Muscle of back (tissue), 11 donors: Measurements from ENCODE around the gene RAB27B. TPM values are rescaled to one million over a fixed set of nuclear protein-coding genes. Genes with fewer than 3 reads are reported as not detected.
A peak's percentile ranks its signal among the peaks of the same experiment; 100 is the strongest.

ENCODE experiments used
- DNase-seq, 3 donors: peaks; one replicate each; pipeline versions ENCODE4 v3.0.0 to v3.0.0-alpha.2; 2013
- polyA plus RNA-seq, 10 donors: library from polyadenylated mRNA; unstranded; fragments of 120-200 nt; gene quantifications; one replicate each; pipeline ENCODE4 v1.2.1, GENCODE V29; 2013; ENCODE audit not compliant: insufficient read length in 10 of 10

RAB27B gene
- polyA plus RNA-seq, 10 donors: 0.35 to 1.9 (median 0.91) TPM

DNA sequence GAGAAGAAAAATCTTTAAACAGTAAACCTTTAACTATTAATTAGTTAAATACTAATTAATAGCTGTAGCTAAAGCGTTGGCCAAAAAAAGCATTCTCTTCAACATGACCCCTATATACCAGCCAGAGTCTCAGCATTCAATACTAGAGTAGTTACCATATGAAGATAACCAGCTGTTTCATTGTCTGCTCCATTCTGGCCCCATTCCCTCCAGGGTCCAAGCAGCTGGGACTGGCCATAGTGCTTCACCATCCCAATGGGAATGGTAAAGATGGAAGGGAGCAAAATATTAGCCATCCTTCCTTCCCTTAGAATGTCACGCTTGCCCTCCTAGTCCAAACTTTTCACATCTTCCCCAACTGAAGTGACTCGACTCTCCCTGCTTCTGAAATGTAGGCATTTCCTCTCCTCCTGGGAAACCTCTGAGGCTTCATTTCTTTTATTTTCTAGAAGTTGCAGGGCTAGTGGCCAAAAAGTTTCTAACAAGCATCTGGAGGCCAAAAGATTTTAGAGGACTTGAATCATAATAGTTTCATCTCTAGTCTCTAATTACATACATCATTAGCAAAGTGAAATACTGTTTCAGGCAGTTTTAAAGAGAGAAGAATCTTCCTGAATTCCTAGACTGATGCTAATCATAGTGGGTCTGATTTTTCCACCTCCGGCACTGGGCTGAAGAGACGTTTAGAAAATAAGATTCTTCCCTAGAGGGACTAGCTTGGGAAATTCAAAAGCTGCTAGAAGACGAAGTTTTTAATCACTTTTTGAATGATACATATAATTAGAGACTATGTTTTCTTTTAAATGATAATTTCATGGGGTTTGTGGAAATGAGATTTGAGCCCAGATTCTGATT is 78.3 kb downstream of the RAB27B start:
- DNase-seq: peak in 1 of 3 donors; percentile 16

DNA sequence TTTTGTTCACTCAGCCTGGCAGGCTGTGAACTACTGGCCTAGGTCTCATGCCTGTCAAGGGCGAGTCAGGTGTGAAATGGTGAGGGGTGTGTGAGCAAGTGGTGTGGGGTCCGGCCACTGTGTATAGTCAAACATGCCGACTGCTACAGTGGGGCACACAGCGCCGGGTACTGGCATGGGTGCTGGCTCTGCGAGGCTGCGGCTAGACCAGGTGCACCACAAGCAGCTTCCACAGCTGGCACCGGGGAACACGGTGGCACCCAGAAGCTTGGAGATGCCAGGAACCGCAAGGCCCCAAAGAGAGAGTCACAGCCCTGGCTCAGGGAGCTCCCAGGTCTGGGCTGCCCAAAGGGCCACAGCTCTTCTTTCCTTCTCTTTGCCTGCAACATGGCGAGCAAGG is 81.3 kb downstream of the RAB27B start:
- DNase-seq: no peak

DNA sequence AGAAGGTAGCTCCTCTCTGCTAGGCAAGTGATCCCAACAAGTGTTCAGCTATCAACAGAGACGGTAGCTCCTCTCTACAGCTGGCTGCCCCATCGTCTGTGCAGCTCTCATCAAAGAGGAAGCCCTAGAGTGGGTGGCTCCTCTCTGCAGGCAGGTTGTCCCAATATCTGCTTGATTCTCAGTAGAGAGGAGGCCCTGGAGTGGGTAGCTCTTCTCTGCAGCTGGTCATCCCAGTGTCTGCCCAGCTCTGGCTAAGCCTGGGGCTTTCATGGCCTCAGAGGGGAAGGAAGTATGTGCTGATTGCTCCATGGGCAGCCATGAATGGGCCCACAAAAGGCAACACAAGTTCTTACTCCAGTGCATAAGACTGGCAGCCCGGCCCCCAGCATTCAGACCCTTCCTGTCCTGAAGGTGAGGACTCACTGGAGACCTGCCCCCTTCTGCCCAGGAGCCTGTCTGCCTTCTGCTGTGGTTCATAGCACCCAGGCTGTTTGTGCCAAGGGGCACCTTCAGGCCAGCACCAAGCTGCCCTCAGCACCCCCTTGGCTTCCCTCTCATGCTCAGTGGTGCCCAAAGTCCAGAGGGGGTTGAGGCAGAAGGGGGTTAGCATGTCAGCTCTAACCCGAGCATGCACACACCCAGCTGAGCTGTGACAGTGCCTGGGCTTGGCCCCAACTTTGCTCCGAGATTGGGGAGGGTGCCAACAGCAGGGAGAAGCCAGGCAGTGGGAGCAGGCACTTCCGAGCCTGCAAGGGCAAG is 82.1 kb downstream of the RAB27B start:
- DNase-seq: no peak

DNA sequence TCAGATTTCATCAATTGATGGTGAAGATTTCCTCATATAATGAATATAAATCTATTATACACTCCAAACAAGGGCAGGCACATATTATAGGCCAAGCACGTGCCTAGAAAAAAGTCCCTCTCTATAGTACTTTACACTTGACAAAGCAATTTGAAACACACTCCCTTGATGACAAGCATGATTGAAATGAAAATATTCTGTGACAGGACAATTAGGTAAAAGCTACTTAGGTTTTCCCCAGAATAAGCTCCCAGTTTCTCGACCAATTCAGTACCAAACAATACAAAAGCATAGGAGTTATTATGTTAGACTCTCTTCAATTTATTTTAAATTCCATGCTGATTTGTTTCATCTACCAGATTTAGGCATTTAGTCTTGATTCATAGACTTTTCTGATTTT is 83.3 kb downstream of the RAB27B start:
- no peak for DNase-seq

DNA sequence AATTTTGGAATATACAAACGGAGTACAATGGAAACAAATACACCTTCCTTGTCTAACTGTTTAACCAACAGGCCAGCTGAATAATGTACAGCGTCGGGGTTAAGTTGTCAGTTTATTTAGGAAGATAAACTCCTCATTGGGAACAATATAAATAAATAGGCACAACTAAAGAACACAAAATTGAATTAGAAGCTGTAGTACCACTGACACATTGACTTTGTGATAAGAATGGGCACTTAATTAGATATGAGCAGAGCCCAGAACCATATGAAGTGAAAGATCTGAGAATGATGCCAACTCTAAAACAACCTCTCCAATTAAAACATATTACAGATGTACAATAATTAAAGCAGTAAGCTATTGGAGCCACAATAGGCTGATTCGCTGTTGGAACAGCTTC is 86.5 kb downstream of the RAB27B start:
- DNase-seq: no peak

DNA sequence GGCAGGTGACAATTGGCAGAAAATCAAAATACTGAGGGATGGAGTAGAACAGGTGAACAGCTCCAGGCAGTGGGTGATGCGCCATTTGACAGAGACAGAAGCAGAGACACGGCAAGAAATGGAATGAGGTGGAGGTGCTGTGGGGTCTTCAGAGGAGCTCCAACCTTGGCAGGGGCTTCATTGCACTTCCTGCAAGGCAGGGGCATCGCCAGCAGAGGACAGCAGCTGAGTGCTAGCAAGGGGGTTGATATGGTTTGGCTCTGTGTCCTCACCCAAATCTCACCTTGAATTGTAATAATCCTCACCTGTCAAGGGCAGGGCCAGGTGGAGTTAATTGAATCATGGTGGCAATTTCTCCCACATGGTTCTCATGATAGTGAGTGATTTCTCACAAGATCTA is 88.2 kb downstream of the RAB27B start:
- no peak for DNase-seq

DNA sequence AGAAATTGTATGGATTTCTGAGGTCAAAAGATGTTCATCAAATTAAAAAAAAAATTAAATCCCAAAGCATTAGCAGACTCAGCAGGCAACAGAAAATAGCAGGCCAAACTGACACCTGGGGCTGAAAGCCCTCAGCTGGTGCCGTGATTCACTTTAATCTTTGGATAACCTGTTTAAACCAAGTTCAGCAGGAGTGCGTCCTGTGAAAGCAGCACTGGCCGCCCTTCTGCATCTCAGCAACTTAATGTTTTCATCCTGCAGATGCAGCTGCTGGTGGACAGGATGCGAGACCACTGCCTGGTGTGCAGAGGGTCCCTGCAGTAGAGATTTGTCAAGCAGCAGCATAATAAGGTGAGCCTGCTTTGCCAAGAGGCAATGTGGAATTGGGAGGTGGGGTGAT is 89.8 kb downstream of the RAB27B start:
- DNase-seq: peak in 1 of 3 donors; percentile 21

DNA sequence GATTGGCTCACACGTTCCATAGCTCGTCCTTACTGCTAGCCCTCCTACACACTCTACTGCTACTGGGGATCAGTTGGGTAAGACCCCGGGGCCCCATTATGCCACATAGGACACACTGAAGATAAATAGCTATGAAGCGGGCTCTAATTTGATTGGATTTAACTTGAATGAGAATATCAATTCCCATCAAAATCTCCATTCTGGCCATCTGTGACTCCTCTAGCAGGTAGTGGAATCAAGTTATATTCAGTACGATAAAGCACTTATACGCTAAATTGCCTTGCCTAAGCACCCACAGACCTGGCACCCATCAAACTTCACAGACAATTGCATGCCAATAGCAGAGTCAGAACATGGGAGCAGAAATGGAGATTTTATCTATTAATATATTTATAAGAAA is 91.1 kb downstream of the RAB27B start:
- no peak for DNase-seq

DNA sequence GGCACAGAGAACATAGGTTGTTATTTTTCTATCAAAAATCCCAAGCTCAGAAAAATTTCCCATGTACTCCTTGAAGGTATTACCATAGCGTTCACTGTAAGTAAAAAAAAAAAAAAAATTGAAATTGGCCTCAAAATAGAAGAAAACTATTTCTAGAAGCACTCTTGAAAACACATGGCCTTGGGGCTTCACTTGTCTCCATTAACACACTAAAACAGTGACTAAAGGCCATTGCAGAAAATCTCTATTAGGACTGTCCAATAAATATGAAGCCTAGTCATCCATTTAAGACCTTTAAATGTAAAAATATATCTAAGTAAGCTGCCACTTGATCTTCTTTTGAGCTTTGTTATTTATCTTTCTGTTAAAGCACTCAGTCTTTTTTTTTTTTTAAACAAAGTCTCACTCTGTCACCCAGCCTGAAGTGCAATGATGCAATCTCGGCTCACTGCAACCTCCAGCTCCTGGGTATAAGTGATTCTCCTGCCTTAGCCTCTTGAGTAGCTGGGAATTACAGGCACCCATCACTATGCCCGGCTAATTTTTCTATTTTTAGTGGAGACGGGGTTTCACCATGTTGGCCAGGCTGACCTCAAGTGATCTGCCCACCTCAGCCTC is 95.2 kb downstream of the RAB27B start:
- DNase-seq: no peak

DNA sequence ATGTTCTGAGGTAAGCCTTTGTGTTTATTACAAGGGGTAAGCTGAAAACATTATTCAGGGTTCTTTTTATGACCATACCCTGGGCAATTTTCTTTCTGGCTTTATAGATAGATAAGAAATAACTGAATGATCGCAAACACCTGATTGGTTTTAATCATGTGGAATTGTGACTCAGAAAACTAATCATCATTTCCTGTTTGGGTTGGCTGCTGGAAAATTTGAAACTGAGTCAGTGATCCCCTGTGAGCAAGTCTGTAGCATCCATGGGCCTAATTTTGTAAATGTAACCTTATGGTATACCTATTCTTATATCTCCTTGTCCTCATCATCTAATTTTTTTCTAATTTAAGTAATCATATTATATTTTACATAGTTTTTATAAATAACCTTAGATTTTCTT is 96.7 kb downstream of the RAB27B start:
- no peak for DNase-seq

DNA sequence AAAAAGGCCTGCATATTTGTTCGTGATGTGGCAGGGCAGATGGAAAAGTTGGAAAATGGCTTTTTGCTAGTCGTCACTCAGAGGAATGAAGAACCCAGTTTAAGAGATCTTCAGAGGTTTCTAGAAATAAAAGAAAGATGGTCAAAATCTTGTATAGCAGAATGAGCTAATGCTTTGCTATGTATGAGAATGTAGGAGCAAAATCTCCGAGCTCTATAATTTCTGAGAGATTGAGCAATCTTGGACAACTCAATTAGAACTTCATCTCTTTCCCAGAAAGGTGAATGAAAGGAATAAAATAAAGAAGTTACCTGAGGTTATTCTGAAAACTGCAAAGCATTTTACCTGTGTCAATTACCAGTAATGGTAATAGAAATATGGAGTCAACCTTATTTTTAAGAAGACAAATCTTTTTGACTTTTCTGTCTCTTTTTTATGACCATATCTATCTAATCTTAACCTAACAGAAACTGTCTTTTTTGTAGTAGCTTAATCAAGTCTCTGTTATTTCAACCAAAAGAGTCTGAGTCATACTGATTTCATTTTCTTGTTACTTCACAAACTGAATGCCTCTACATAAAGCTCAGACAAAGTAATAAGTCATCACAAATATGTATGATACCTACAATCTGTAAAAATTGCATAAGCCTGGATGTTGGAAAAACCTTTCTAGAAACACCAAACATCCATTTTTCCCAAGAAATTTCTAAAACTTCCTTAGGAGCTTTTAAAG is 98.5 kb downstream of the RAB27B start:
- DNase-seq: no peak

DNA sequence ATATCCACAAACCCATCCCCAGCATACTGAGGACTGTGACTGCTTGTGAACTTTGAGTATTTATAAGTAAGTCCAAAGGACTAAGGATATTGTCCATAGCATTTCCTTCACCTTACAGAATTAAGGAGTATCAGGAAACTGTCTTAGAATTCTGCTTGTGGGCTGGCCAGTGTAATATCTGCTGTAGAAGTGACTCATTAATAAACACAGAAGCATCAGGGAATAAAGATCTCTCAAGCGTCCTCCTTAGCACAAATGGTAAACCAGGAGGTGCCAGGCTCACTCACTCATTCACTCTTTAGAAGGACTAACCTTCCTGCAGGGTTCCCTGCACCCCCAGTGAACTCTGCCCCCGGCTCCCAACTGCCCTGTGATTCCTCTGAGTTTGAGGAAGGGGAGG is 100.0 kb downstream of the RAB27B start:
- DNase-seq: no peak

DNA sequence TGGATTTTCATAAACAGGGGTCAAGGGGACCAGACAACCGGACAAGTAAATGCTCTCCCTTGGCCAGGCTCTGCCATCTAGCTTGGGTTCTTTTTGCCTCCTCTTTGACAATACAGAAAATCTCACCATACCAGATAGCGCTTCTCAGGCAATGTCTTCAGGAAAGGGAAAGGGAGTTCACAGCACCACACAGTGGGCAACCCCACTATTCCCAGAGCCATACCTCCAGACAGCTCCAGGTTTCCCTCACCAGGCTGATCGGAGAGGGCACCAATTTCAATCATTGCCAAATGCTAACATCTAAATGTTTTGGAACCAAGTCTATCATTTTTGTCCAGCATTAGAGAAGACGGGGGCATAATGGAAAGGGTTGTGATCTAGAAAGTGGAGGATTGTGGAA is 102.9 kb downstream of the RAB27B start:
- no peak for DNase-seq

DNA sequence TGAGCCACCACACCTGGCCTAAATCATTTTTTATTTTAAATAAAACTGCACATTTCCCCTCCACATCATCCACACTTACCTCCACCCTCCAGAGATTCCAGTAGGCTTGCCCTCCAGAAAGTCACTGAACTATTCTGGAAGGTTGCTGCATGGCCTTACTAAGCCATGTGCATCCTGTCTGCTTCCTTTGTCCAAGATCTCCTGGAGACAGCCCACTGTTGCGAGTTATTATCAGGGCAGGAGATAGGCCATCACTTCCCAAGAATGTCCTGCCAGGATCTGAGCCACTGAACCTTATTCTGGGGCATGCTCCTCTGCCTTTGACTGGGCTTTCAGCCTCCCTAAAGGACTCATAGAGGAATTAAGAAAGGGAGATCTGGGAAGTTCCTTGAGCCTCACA is 104.2 kb downstream of the RAB27B start:
- DNase-seq: no peak

DNA sequence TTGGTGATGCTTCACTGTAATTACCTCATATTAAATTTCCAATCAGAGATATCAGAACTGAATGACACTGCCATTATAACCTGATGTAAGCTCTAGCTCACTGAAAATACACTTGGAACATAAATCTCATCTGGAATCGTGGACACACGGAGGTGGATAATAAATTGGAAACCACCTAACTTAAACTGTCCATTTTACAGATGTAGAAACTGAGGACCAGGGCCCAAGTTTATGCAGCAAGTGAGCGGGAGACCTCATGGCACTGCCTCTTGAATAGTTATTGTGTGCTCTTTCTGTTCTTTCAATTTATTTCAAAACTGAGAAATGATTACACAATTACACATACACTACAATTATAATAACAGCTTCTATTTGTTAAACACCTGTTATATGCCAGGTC is 110.2 kb downstream of the RAB27B start:
- DNase-seq: no peak

DNA sequence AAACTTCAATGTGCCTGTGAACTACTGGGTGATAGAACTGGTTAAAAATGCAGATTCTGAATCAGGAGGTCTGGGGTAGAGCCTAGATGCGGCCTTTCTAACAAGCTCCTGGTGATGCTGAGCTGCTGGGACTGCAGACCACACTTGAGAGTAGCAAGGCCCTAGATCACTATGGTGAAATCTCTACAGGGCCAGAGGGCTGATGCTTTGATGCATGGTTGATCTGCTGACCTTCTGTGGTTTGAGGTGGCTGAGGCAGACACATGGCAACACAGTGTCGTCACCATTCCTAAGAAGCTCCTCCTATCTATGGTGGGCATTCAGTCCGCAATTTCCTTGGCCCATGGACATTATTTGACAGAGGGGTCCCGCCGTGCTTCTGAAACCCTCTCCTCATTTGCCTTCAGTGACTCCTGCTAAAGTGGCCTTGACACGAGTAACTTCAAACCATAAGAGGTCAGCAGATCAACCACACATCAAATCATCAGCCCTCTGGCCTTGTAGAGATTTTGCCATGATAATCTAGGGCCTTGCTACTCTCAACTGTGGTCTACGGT is 111.2 kb downstream of the RAB27B start:
- DNase-seq: no peak

DNA sequence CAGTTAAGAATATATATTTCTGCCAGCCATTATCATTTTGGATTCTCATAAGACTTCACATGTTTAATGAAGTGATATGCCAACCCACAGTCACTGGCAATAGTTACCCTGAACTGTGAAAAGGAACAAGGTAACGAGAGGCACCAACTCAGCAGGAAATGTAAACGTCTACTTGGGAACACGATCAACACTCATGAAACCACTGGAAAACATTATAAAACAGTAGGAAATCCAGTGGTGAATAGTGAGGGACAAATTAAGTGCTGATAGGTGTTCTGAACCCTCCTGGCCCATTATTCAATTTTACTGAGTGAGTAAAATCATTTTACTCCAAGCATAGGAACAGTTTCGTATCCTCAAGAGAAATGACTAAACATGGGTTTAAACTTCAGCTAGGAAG is 113.9 kb downstream of the RAB27B start:
- DNase-seq: no peak

DNA sequence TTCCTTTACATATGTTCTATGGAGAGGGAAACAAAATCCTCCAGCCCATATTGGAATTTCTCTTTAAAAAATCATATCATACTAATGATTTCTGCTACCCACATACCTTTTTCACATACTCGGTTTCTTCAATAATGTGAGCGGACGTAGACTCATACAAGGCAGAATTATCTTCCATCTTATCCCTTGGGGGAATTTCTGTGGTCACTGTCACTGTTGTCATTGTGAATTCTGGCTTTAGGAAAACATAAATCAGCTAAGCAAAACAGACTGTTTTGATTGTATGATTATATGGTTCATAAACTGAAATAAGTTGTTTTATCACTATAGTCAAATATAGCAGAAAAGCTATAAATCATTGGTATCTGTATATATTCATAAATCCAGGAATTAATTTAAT is 114.3 kb downstream of the RAB27B start:
- DNase-seq: no peak
